Endothelial cell of umbilical vein (primary cell): ENCODE measurements around the gene ZSCAN20. TPM values are rescaled to one million over a fixed set of nuclear protein-coding genes. Genes with fewer than 3 reads are reported as not detected.

Experiments
- BruUV-seq: library from RNA; stranded (reverse); fragments of 400-500 nt; replicated peaks from 2 replicates; lab custom pipeline; 2021; lab: Mats Ljungman, UMichigan
- CTCF ChIA-PET: fragments of 300-600, 350-600 bp; sonication (Branson Sonifier 250); formaldehyde crosslinking; loops from one replicate; lab custom pipeline; 2021; ENCODE audit warnings: antibody characterized with exemption, inconsistent platforms; lab: Charles Lee
- POLR2A ChIA-PET: fragments of 300-600, 350-600 bp; sonication (Branson Sonifier 250); formaldehyde crosslinking; loops from one replicate; lab custom pipeline; 2021; ENCODE audit warnings: antibody characterized with exemption, inconsistent platforms; lab: Charles Lee
- DNase-seq: peaks from one replicate; pipeline ENCODE4 v3.0.0-alpha.2; 2011; ENCODE audit warnings: low read depth, low spot score
- FAIRE-seq: peaks from 2 replicates; lab custom pipeline; 2011; peaks lifted over from hg19 to GRCh38; lab: Jason Lieb, UNC
- H2AFZ ChIP-seq: 2 replicates; pipeline ENCODE4 v1.6.0; 2012; ENCODE audit warnings: low read depth, low read length, control low read depth, inconsistent platforms
- H3K27ac ChIP-seq: 2 replicates; pipeline ENCODE4 v1.5.1; 2011; ENCODE audit warnings: low read depth, mild to moderate bottlenecking, control low read depth, low read length, moderate library complexity; ENCODE audit not compliant: insufficient read depth
- H3K27me3 ChIP-seq, 2 experiments: 2 replicates each; pipeline versions ENCODE4 v1.6.0 to v1.6.1; 2011; ENCODE audit warnings: low read length in 2 of 2, mixed read lengths in 1 of 2; ENCODE audit not compliant: control insufficient read depth in 2 of 2, insufficient read depth in 2 of 2
- H3K36me3 ChIP-seq, 2 experiments: 2 replicates in 1 of 2; 3 replicates in 1 of 2; pipeline ENCODE4 v1.5.1; 2011; ENCODE audit warnings: low read length in 2 of 2, mild to moderate bottlenecking in 1 of 2, moderate library complexity in 1 of 2; ENCODE audit not compliant: control insufficient read depth in 2 of 2, insufficient read depth in 2 of 2; ENCODE audit errors: extremely low read depth in 1 of 2
- H3K4me1 ChIP-seq: 3 replicates; pipeline ENCODE4 v1.5.1; 2011; ENCODE audit warnings: mild to moderate bottlenecking, low read length; ENCODE audit not compliant: control insufficient read depth, insufficient read depth; ENCODE audit errors: extremely low read depth
- H3K4me2 ChIP-seq: 2 replicates; pipeline ENCODE4 v1.6.1; 2011; ENCODE audit warnings: low read length, control low read depth, mixed read lengths; ENCODE audit not compliant: insufficient read depth
- H3K4me3 ChIP-seq, 3 experiments: fragments of 200-600 bp in 1 of 3; sonication (generic), shearing (Covaris generic) in 1 of 3; replicated peaks in 1 of 3; 2 replicates each; pipeline ENCODE4 v1.5.1; 2011 to 2016; ENCODE audit warnings: control low read depth in 3 of 3, low read length in 3 of 3, mild to moderate bottlenecking in 2 of 3, inconsistent platforms in 1 of 3, low read depth in 1 of 3, moderate library complexity in 1 of 3; ENCODE audit not compliant: insufficient read depth in 1 of 3
- H3K79me2 ChIP-seq: 2 replicates; pipeline ENCODE4 v1.6.0; 2012; ENCODE audit warnings: low read length, inconsistent platforms; ENCODE audit not compliant: control insufficient read depth, insufficient read depth
- H3K9ac ChIP-seq: replicated peaks from 2 replicates; pipeline ENCODE3; 2011; ENCODE audit warnings: low read length, control low read depth; ENCODE audit not compliant: insufficient read depth; ENCODE audit errors: extremely low read depth
- H3K9me1 ChIP-seq: replicated peaks from 3 replicates; pipeline ENCODE4 v1.6.0; 2011; ENCODE audit warnings: mild to moderate bottlenecking, low read length; ENCODE audit not compliant: control insufficient read depth, insufficient read depth; ENCODE audit errors: extremely low read depth
- H3K9me3 ChIP-seq: replicated peaks from 2 replicates; pipeline ENCODE4 v1.5.1; 2012; ENCODE audit warnings: low read length, inconsistent platforms; ENCODE audit not compliant: control insufficient read depth, insufficient read depth
- H4K20me1 ChIP-seq: replicated peaks from 2 replicates; pipeline ENCODE3; 2011; ENCODE audit warnings: mild to moderate bottlenecking, low read length; ENCODE audit not compliant: control insufficient read depth, insufficient read depth; ENCODE audit errors: extremely low read depth
- CTCF ChIP-seq, 2 donors: IDR thresholded peaks; 1 replicate in 1 of 2; 2 replicates in 1 of 2; pipeline ENCODE4 v1.5.1; 2011; ENCODE audit warnings: low read length in 2 of 2, mild to moderate bottlenecking in 2 of 2, moderate library complexity in 2 of 2, control low read depth in 1 of 2, inconsistent platforms in 1 of 2, low read depth in 1 of 2; ENCODE audit not compliant: insufficient read depth in 1 of 2; ENCODE audit errors: extremely low read depth in 1 of 2
- EZH2 ChIP-seq: IDR thresholded peaks from 2 replicates; pipeline ENCODE4 v1.6.1; 2012; ENCODE audit warnings: borderline replicate concordance, low read depth, mild to moderate bottlenecking, moderate library complexity, low read length, inconsistent platforms; ENCODE audit not compliant: severe bottlenecking
- FOS ChIP-seq: IDR thresholded peaks from 2 replicates; pipeline ENCODE4 v1.6.1; 2011; ENCODE audit warnings: mild to moderate bottlenecking, low read length, moderate library complexity, borderline replicate concordance; ENCODE audit not compliant: insufficient read depth
- GATA2 ChIP-seq: IDR thresholded peaks from 2 replicates; pipeline ENCODE4 v1.7.0; 2011; ENCODE audit warnings: low read depth, mild to moderate bottlenecking, moderate library complexity, mixed read lengths, low read length; ENCODE audit not compliant: insufficient read length, insufficient read depth
- JUN ChIP-seq: IDR thresholded peaks from 2 replicates; pipeline ENCODE4 v1.6.1; 2011; ENCODE audit warnings: borderline replicate concordance, low read depth; ENCODE audit not compliant: insufficient read length, insufficient read depth
- MAX ChIP-seq: IDR thresholded peaks from 2 replicates; pipeline ENCODE4 v1.6.1; 2011; ENCODE audit not compliant: insufficient read depth, insufficient read length
- MYC ChIP-seq: IDR thresholded peaks from one replicate; pipeline ENCODE4 v1.6.1; 2011; ENCODE audit warnings: mild to moderate bottlenecking, low read depth, low read length
- POLR2A ChIP-seq: IDR thresholded peaks from 2 replicates; pipeline ENCODE4 v1.6.1; 2012; ENCODE audit warnings: low read depth, mild to moderate bottlenecking, control low read depth, low read length
- POLR2AphosphoS5 ChIP-seq: IDR thresholded peaks from 2 replicates; pipeline ENCODE4 v1.6.1; 2012; ENCODE audit warnings: low read depth, mild to moderate bottlenecking, control low read depth, low read length, moderate library complexity; ENCODE audit not compliant: insufficient read depth
- dilution Hi-C: fragments of 300-500 bp; cut with MboI; formaldehyde crosslinking; loops from one replicate; pipeline ENCODE4 v1.15.0; 2019; ENCODE audit warnings: low sequenced_read_pairs; ENCODE audit not compliant: extremely low pct_ligation_motif_present
- intact Hi-C: fragments of 100-400 bp; cut with micrococcal nuclease; formaldehyde crosslinking; loops from one replicate; pipeline ENCODE4 v1.10.0; 2022
- polyA plus RNA-seq, 4 experiments: library from polyadenylated mRNA; depleted of rRNA in 3 of 4; stranded (reverse) in 3 of 4; unstranded in 1 of 4; fragments of >200 nt; gene quantifications; 2 replicates each; pipeline versions ENCODE4 v1.2.1 to v1.2.3, GENCODE V29; 2011 to 2012; ENCODE audit warnings: missing spikeins in 1 of 4
- total RNA-seq: library from RNA; stranded (reverse); gene quantifications from 2 replicates; pipeline ENCODE4 v1.2.3, GENCODE V29; 2021

ZSCAN20 gene
- total and polyA plus RNA-seq, 2 donors (not counting 3 experiments of a cell fraction or from before 2014, with no cell fraction given), result 1.2 to 5.8 TPM

- H3K4me2 ChIP-seq, result peak overlapping the region; percentile 14
- peak overlapping the region; percentile 9 for H2AFZ ChIP-seq
- dilution Hi-C loops, result no loop called here
Observed at GRCh38 chr1:33443080-33443704, 29.3 kb upstream of the ZSCAN20 start.

More at GRCh38 chr1:33443080-33443704, 29.3 kb upstream of the ZSCAN20 start:
- H3K4me3 ChIP-seq, result no peak overlapping the region
- H3K27ac ChIP-seq, result no peak overlapping the region
- H3K9me3 ChIP-seq, result no peaks in the 10 kb centered on the region
- H3K9ac ChIP-seq, result no peak overlapping the region
- no peaks in the 10 kb centered on the region for H3K36me3 ChIP-seq
- POLR2A ChIA-PET, result no interaction called here
- no peak for TF ChIP-seq MYC
- peak; percentile 86 for TF ChIP-seq FOS
- no peak for TF ChIP-seq POLR2AphosphoS5
- no peak for TF ChIP-seq EZH2
- peak; percentile 36 for TF ChIP-seq JUN
- peak; percentile 93 for TF ChIP-seq GATA2
- TF ChIP-seq CTCF (IDR thresholded peaks at IDR 0.05; ENCODE audit: extremely low read depth in 1 of 2, insufficient read depth in 1 of 2, low read depth in 1 of 2, low read length in 2 of 2), result no peak
- no peak for TF ChIP-seq POLR2A
- no peak for TF ChIP-seq MAX
- no peaks in the 10 kb centered on the region for H3K27me3 ChIP-seq
- H3K4me1 ChIP-seq, result peaks cover 17% of the 10 kb centered on the region
- DNase-seq, result peak; percentile 65
- no peaks in the 10 kb centered on the region for H3K9me1 ChIP-seq
- H4K20me1 ChIP-seq, result no peaks in the 10 kb centered on the region
- CTCF ChIA-PET, result interaction anchor here (1.0 to 6.8 kb wide), 5 partner anchors 10 to 148 kb away, joined by 3 to 26 read pairs (median 4); no protein-coding TSS in a partner anchor
- no peaks in the 10 kb centered on the region for H3K79me2 ChIP-seq
- peak; percentile 91 for FAIRE-seq
- intact Hi-C loops, result loop anchor here (1.0 kb wide), 1 partner anchor 9 kb away; no protein-coding TSS in a partner anchor
- no TSS peak for BruUV-seq
